Sigmoid colon (tissue), 4 donors: Measurements from ENCODE around the gene SRR.

Experiments
- POLR2AphosphoS5 ChIP-seq, 4 donors: sonication (generic); formaldehyde crosslinking; IDR thresholded peaks; one replicate each; pipeline ENCODE4 v1.6.1; 2017; ENCODE audit warnings: antibody characterized with exemption in 4 of 4
- TF ChIP-seq, protein P1 (sequence below), 4 experiments: fragments of 450-650 bp in 3 of 4; fragments of 200-600 bp in 1 of 4; IDR thresholded peaks; one replicate each; pipeline ENCODE4 v1.5.1; 2016 to 2019; ENCODE audit warnings: antibody characterized with exemption in 4 of 4, mild to moderate bottlenecking in 3 of 4, moderate library complexity in 2 of 4

DNA sequence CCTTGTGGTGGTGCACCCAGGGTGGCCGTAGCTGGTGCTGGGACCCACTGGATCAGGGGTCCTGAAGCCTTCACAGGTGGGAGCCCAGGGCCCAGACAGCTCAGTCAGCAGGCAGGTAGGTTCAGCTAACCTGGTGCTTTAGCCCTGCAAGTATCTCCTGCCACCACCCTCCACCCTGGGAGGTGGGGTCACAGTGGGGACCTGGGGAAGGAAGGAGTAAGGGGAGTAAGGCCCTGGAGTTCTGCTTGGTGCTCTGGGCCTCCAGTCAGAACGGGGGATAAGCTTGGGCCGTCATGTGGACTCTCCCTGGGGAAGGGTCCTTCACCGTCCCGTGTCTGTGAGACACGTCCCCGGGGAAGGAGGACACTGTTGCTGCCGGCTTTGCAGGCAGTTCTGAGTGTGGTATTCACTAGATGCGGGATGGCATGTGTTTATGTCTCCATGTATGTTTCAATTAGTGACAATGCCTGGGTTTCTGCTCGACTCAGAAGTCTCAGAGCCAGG, 54.2 kb downstream of the SRR start:
- TF ChIP-seq POLR2AphosphoS5 (IDR thresholded peaks at IDR 0.05) = no peak
- TF ChIP-seq, protein P1, sequence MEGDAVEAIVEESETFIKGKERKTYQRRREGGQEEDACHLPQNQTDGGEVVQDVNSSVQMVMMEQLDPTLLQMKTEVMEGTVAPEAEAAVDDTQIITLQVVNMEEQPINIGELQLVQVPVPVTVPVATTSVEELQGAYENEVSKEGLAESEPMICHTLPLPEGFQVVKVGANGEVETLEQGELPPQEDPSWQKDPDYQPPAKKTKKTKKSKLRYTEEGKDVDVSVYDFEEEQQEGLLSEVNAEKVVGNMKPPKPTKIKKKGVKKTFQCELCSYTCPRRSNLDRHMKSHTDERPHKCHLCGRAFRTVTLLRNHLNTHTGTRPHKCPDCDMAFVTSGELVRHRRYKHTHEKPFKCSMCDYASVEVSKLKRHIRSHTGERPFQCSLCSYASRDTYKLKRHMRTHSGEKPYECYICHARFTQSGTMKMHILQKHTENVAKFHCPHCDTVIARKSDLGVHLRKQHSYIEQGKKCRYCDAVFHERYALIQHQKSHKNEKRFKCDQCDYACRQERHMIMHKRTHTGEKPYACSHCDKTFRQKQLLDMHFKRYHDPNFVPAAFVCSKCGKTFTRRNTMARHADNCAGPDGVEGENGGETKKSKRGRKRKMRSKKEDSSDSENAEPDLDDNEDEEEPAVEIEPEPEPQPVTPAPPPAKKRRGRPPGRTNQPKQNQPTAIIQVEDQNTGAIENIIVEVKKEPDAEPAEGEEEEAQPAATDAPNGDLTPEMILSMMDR (IDR thresholded peaks at IDR 0.05) = no peak
